Activated CD8-positive, alpha-beta memory T cell treated with anti-CD3 and anti-CD28 coated beads, Interleukin-2, amount 50 U/mL, for 4 hours (primary cell): ENCODE data around the gene PDGFRB.

Experiments used
- DNase-seq: peaks from one replicate; pipeline ENCODE4 v3.0.0-alpha.2; 2020

PDGFRB gene

GRCh38 chr5:150162142-150162513, 6.5 kb upstream of the PDGFRB start:
- DNase-seq: no peak

GRCh38 chr5:150161242-150162141, 5.8 kb upstream of the PDGFRB start:
- peak; percentile 78 for DNase-seq

- DNase-seq: no peak
Measured at GRCh38 chr5:150160448-150161081, 4.9 kb upstream of the PDGFRB start.

GRCh38 chr5:150159741-150160179, 4.1 kb upstream of the PDGFRB start:
- no peak for DNase-seq

- DNase-seq: no peak
Measured at GRCh38 chr5:150159031-150159430, 3.4 kb upstream of the PDGFRB start.

GRCh38 chr5:150158170-150158949, 2.7 kb upstream of the PDGFRB start:
- DNase-seq: no peak

- no peak for DNase-seq
Measured at GRCh38 chr5:150157168-150157567, 1.5 kb upstream of the PDGFRB start.

GRCh38 chr5:150156540-150156939, 895 bp upstream of the PDGFRB start:
- no peak for DNase-seq

GRCh38 chr5:150156027-150156368, 353 bp upstream of the PDGFRB start:
- DNase-seq: no peak

- DNase-seq: no peak
Measured at GRCh38 chr5:150154618-150155128, 972 bp downstream of the PDGFRB start.

GRCh38 chr5:150153957-150154617, 1.6 kb downstream of the PDGFRB start:
- DNase-seq: no peak

GRCh38 chr5:150153483-150153882, 2.2 kb downstream of the PDGFRB start:
- no peak for DNase-seq

GRCh38 chr5:150152636-150153462, 2.8 kb downstream of the PDGFRB start:
- DNase-seq: no peak

GRCh38 chr5:150149618-150150017, 6.0 kb downstream of the PDGFRB start:
- no peak for DNase-seq

GRCh38 chr5:150148117-150148927, 7.3 kb downstream of the PDGFRB start:
- no peak for DNase-seq

GRCh38 chr5:150147670-150148069, 8.0 kb downstream of the PDGFRB start:
- no peak for DNase-seq

GRCh38 chr5:150146862-150147601, 8.6 kb downstream of the PDGFRB start:
- DNase-seq: no peak

GRCh38 chr5:150146235-150146634, 9.4 kb downstream of the PDGFRB start:
- no peak for DNase-seq

GRCh38 chr5:150144879-150145278, 10.8 kb downstream of the PDGFRB start:
- DNase-seq: no peak

- no peak for DNase-seq
Measured at GRCh38 chr5:150144246-150144801, 11.3 kb downstream of the PDGFRB start.
